Peyer's patch (tissue), 4 donors: Measurements from ENCODE around the gene CTNNA2. TPM values are rescaled to one million over a fixed set of nuclear protein-coding genes. Genes with fewer than 3 reads are reported as not detected.

Experiments
- DNase-seq, 3 donors: peaks; one replicate each; pipeline ENCODE4 v3.0.0-alpha.2; 2017 to 2019
- H3K27ac ChIP-seq, 4 donors: fragments of 200-600 bp; sonication (generic); one replicate each; pipeline ENCODE4 v1.5.1; 2016 to 2019
- H3K27me3 ChIP-seq, 2 donors: fragments of 200-600 bp; sonication (generic); one replicate each; pipeline ENCODE4 v1.5.1; 2019
- H3K36me3 ChIP-seq, 3 donors: fragments of 200-600 bp; sonication (generic); one replicate each; pipeline ENCODE4 v1.5.1; 2016 to 2019
- H3K4me1 ChIP-seq, 4 donors: fragments of 200-600 bp; sonication (generic); one replicate each; pipeline ENCODE4 v1.5.1; 2016 to 2019
- H3K4me3 ChIP-seq, 4 donors: fragments of 200-600 bp; sonication (generic); 1 replicate in 3 of 4; 2 replicates in 1 of 4; pipeline ENCODE4 v1.5.1; 2016 to 2019; ENCODE audit warnings: mild to moderate bottlenecking in 1 of 4
- H3K9me3 ChIP-seq, 4 donors: fragments of 200-600 bp; sonication (generic); one replicate each; pipeline ENCODE4 v1.5.1; 2016 to 2019; ENCODE audit warnings: mild to moderate bottlenecking in 1 of 4
- CTCF ChIP-seq, 6 experiments: fragments of 450-650 bp in 4 of 6; fragments of 200-600 bp in 2 of 6; sonication (generic) in 1 of 6; IDR thresholded peaks; one replicate each; pipeline ENCODE4 v1.5.1; 2017 to 2019; ENCODE audit warnings: antibody characterized with exemption in 6 of 6, mild to moderate bottlenecking in 3 of 6, moderate library complexity in 1 of 6
- POLR2A ChIP-seq, 2 donors: fragments of 450-650 bp; IDR thresholded peaks; one replicate each; pipeline ENCODE4 v1.5.1; 2017; ENCODE audit warnings: antibody characterized with exemption in 2 of 2, mild to moderate bottlenecking in 2 of 2, moderate library complexity in 2 of 2
- total RNA-seq, 4 donors: library from RNA; depleted of rRNA; stranded (reverse); fragments of >200 nt; gene quantifications; one replicate each; pipeline ENCODE4 v1.1.0, GENCODE V29; 2016

The CTNNA2 gene
- total RNA-seq, 4 donors from 2014 or later, result 0.67 to 5.3 (median 0.88) TPM; not detected in 1

GRCh38 chr2:79796641-79797040 is 283.8 kb downstream of the CTNNA2 start:
- Histone ChIP-seq H3K4me3 (no peak overlapping the region), H3K4me1 (no peaks in the 10 kb centered on the region), H3K27me3 (no peaks in the 10 kb centered on the region), H3K9me3 (no peaks in the 10 kb centered on the region), H3K36me3 (no peaks in the 10 kb centered on the region), H3K27ac (no peak overlapping the region)
- TF ChIP-seq POLR2A (IDR thresholded peaks at IDR 0.05), result no peak
- TF ChIP-seq CTCF (IDR thresholded peaks at IDR 0.05), result no peak
- DNase-seq, result no peak

- H3K4me1 ChIP-seq, result no peaks in the 10 kb centered on the region
- no peaks in the 10 kb centered on the region for H3K9me3 ChIP-seq
- H3K36me3 ChIP-seq, result no peaks in the 10 kb centered on the region
- no peaks in the 10 kb centered on the region for H3K27me3 ChIP-seq
- DNase-seq, result no peak
- H3K4me3 ChIP-seq, result no peak overlapping the region
- TF ChIP-seq POLR2A (IDR thresholded peaks at IDR 0.05) (no peak), CTCF (IDR thresholded peaks at IDR 0.05) (no peak)
- H3K27ac ChIP-seq, result no peak overlapping the region
Measured at GRCh38 chr2:79798776-79799175, 285.9 kb downstream of the CTNNA2 start.

GRCh38 chr2:79799729-79800128 is 286.9 kb downstream of the CTNNA2 start:
- TF ChIP-seq POLR2A (IDR thresholded peaks at IDR 0.05) (no peak), CTCF (IDR thresholded peaks at IDR 0.05) (no peak)
- H3K9me3 ChIP-seq, result no peaks in the 10 kb centered on the region
- no peaks in the 10 kb centered on the region for H3K4me1 ChIP-seq
- no peak overlapping the region for H3K4me3 ChIP-seq
- no peaks in the 10 kb centered on the region for H3K36me3 ChIP-seq
- no peaks in the 10 kb centered on the region for H3K27me3 ChIP-seq
- DNase-seq, result no peak
- H3K27ac ChIP-seq, result no peak overlapping the region

GRCh38 chr2:79801082-79801481 is 288.2 kb downstream of the CTNNA2 start:
- no peaks in the 10 kb centered on the region for H3K4me1 ChIP-seq
- H3K4me3 ChIP-seq, result no peak overlapping the region
- no peaks in the 10 kb centered on the region for H3K36me3 ChIP-seq
- DNase-seq, result no peak
- H3K27me3 ChIP-seq, result no peaks in the 10 kb centered on the region
- H3K27ac ChIP-seq, result no peak overlapping the region
- no peaks in the 10 kb centered on the region for H3K9me3 ChIP-seq
- no peak for TF ChIP-seq POLR2A (IDR thresholded peaks at IDR 0.05)
- TF ChIP-seq CTCF (IDR thresholded peaks at IDR 0.05), result no peak

- Histone ChIP-seq H3K27ac (no peak overlapping the region), H3K4me3 (no peak overlapping the region), H3K27me3 (no peaks in the 10 kb centered on the region), H3K4me1 (no peaks in the 10 kb centered on the region), H3K9me3 (no peaks in the 10 kb centered on the region), H3K36me3 (no peaks in the 10 kb centered on the region)
- no peak for DNase-seq
- TF ChIP-seq POLR2A (IDR thresholded peaks at IDR 0.05), result no peak
Measured at GRCh38 chr2:79817288-79817687, 304.4 kb downstream of the CTNNA2 start.

GRCh38 chr2:79820281-79820680 is 307.4 kb downstream of the CTNNA2 start:
- H3K27me3 ChIP-seq, result no peaks in the 10 kb centered on the region
- no peaks in the 10 kb centered on the region for H3K9me3 ChIP-seq
- no peaks in the 10 kb centered on the region for H3K4me1 ChIP-seq
- no peaks in the 10 kb centered on the region for H3K36me3 ChIP-seq
- no peak for DNase-seq
- H3K4me3 ChIP-seq, result no peak overlapping the region
- H3K27ac ChIP-seq, result no peak overlapping the region
- TF ChIP-seq POLR2A (IDR thresholded peaks at IDR 0.05), result no peak
- no peak for TF ChIP-seq CTCF (IDR thresholded peaks at IDR 0.05)
